HG03175 (cell line): ENCODE results near the gene RNF144A.
"Not testable (repeated sequence)": the region's sequence is repeated elsewhere in the genome, so short reads cannot be mapped to it uniquely, and the experiment has no call there.

Experiments used
- ATAC-seq: cut with Tn5 transposase; IDR thresholded peaks from one replicate; pipeline ENCODE4 v1.9.1; 2021; ENCODE audit warnings: mild to moderate bottlenecking, moderate library complexity; ENCODE audit not compliant: unreplicated experiment

RNF144A gene

DNA sequence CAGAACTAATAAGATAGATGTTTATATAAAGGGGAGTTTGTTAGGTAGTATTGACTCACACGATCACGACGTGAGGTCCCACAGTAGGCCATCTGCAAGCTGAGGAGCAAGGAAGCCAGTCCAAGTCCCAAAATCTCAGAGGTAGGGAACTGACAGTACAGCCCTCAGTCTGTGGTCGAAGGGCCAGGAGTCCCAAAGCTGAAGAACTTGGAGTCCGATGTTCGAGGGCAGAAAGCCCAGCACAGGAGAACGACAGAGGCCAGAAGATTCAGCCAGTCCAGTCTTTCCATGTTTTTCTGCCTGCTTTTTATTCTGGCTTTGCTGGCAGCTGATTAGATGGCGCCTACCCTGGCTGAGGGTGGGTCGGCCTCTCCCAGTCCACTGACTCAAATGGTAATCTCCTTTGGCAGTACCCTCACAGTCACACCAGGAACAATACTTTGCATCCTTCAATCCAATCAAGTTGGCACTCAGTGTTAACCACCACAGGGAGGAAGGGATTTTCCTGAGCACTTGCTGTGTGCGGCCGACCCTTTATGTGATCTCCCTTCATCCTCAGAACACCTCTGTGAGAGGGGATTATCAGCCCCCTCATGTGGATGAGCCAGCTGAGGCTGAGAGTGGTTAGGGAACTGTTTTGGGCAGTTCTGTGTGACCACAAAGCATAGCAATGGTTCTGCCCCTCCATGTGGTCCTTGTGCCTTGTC lies 78.3 kb downstream of the RNF144A start:
- ATAC-seq: no peak

- peak; percentile 87 for ATAC-seq
Observed at GRCh38 chr2:6999211-6999877, 82.1 kb downstream of the RNF144A start.

DNA sequence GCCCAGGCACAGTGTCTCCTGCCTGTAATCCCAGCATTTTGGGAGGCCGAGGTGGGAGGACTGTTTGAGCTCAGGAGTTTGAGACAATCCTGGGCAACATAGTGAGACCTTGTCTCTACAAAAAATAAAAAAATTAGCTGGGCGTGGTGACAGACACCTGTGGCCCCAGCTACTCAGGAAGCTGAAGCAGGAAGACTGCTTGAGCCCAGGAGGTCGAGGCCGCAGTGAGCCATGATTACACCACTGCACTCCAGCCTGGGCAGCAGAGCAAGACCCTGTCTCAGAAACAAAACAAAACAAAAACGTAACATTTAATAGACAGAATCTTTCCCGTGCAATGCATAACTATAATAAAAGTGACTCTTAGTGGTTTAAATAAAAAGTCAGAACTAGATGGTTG lies 84.2 kb downstream of the RNF144A start:
- ATAC-seq: not testable (repeated sequence)

DNA sequence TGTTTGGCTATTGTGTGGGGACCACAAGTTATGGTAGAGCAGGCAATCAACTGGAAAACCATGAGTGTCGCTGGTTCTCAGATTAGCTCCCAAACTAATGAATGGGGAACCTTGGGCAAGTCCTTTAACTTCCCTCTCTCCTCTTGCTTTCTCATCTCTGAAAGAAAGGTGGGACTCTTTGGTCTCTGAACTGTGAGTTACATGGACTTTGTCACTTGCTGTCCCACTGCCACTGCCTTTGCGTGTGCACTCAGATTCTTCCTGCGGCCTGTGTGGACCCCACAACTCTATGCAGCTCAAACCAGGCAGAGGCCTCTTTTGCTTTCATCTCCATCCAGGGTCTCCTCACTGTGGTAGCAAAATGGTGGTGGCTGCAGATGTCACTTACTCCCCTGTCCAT lies 86.7 kb downstream of the RNF144A start:
- no peak for ATAC-seq

DNA sequence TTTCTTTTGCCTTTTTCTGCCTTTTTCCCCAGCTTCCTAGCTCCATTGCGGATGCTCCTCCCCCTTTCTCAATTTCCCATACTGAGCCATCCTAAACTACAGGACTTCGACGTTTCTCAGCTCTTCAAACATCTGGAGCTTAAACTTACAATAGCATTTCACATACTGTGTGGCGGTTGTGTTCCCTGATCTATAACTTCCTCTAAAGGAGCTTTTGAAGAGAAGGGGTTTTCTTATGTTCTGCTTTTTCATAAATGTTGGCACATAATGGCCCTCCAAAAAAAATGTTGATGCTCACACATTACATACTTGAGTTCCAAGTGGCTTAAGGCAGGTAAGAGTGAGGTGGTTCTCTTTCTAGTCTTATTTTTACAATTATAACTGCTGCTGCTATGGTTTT lies 87.4 kb downstream of the RNF144A start:
- no peak for ATAC-seq

DNA sequence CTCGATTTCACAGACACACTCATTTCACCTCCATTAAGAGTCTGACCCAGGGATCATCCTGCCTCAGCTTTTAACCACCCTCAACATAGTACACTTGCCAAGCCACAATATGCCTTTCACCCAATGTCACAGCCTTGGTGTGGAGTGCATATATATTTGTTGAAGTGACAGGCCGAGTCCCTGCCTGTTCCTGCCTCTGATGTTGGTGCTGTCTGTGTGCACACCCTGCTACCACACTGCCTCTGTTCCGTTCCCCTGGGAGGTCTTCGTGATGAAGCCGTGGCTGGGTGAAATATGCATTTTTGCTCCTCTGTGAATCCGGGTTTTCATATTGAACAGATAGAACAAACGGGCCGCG lies 90.3 kb downstream of the RNF144A start:
- no peak for ATAC-seq

GRCh38 chr2:7007846-7008741 lies 90.9 kb downstream of the RNF144A start:
- no peak for ATAC-seq

GRCh38 chr2:7009207-7009911 lies 92.1 kb downstream of the RNF144A start:
- ATAC-seq: no peak

GRCh38 chr2:7010391-7011054 lies 93.3 kb downstream of the RNF144A start:
- no peak for ATAC-seq

DNA sequence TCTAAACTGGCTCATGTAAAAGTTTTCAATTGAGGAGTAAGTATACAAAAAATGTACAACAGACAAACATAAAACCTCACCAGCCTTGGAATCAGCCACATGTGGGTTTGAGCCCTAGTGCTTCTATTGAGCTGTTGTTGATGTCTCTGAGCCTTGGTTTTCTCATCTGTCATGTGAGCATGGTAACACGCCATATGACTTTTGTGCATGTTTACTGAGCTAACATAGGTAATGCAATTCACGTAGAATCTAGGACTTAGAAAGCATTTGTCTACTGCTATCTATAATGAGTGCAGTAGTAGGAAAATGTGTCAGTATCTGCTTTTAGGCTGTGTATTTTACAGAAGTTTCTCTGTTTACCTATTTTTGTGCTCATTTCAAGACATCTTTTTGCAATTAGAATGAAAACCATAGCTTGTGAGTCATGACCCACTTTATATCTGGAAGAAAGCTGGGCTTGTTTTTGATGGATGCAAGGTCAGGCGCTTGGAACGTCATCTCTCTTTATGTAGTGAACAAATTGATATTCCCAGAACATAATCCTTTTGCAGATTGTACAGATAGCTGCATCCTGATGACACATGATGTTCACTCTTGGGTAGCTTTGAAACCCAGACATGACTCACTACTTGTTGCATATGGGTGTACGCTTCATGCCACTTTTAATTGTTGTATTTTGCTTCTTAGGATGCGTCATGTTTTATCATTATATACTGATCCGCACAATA lies 94.3 kb downstream of the RNF144A start:
- ATAC-seq: no peak

- ATAC-seq: no peak
Observed at GRCh38 chr2:7012141-7012764, 95.0 kb downstream of the RNF144A start.

GRCh38 chr2:7013471-7014160 lies 96.4 kb downstream of the RNF144A start:
- ATAC-seq: no peak

GRCh38 chr2:7014174-7014640 lies 97.0 kb downstream of the RNF144A start:
- ATAC-seq: no peak

- no peak for ATAC-seq
Observed at GRCh38 chr2:7015007-7015950, 98.1 kb downstream of the RNF144A start.

DNA sequence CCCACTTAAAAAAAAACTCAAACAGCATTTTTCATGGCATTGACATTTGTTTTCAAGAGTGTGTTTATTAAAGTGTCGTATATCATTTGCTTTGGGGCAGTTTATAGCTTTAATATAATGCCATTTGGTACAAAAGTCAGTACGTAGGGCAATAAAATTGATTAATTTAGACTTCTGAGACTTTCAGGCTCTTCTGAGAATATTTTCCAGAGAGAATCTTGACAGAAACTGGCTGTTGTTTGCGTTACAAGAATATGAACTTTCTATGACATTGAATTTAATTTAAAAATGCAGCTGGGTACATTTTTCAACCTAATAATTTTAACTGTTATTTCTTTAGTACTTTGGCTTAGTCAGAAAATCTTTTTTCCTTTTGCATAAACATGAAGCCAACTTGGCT lies 98.9 kb downstream of the RNF144A start:
- no peak for ATAC-seq

DNA sequence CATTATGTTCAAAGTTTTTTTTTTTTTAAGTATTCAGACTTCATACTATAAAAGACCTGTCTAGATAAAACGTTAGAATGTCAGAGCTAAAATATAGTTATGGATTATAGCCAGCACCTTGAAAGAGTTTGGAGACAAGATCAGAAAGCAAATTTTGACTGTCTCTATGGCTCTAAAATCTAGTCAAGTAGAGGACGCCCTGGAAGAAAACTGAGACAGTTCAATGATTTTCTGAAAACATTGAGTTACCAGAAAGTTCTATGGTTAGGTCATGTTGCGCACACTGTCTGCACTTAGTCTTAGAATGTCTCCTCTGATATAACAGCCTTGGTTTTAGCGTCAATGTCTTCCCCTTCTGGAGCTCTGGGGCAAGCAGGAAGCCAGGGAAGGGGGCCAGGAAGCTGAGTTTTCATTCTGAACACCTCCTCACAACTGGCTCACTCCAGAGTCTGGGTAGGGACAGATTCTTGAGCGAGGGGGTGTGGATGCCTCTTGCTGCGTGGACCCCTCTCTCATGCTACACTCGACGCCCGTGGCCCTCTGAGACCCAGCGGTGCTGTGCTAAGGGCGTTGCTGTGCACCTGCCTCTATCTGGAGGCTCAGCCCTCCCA lies 99.5 kb downstream of the RNF144A start:
- no peak for ATAC-seq

- no peak for ATAC-seq
Observed at GRCh38 chr2:7017671-7018281, 100.6 kb downstream of the RNF144A start.
